Measurements from ENCODE around the gene MIXL1.

- TF ChIP-seq CTCF (IDR thresholded peaks at IDR 0.05) (no peak), POLR2A (IDR thresholded peaks at IDR 0.05) (no peak), POLR2AphosphoS5 (IDR thresholded peaks at IDR 0.05) (no peak), EP300 (IDR thresholded peaks at IDR 0.05; ENCODE audit: low read depth) (no peak)
Measured at GRCh38 chr1:226226601-226227000, 3.1 kb downstream of the MIXL1 start.
